Stomach (tissue), 9 donors: Measurements from ENCODE around the gene RIMOC1. TPM values are rescaled to one million over a fixed set of nuclear protein-coding genes. Genes with fewer than 3 reads are reported as not detected.
A peak's percentile ranks its signal among the peaks of the same experiment; 100 is the strongest.
"Not testable (repeated sequence)": the region's sequence is repeated elsewhere in the genome, so short reads cannot be mapped to it uniquely, and the experiment has no call there.

ENCODE experiments used
- DNase-seq, 2 donors: peaks; one replicate each; pipeline versions ENCODE4 v3.0.0 to v3.0.0-alpha.2; 2013 to 2019
- H3K27ac ChIP-seq, 5 donors: fragments of 200-600 bp in 4 of 5; sonication (generic) in 4 of 5; one replicate each; pipeline ENCODE4 v1.5.1; 2013 to 2019; ENCODE audit warnings: mild to moderate bottlenecking in 1 of 5, moderate library complexity in 1 of 5
- H3K27me3 ChIP-seq, 3 donors: fragments of 200-600 bp; sonication (generic); one replicate each; pipeline ENCODE4 v1.5.1; 2017 to 2019; ENCODE audit warnings: mixed run types in 1 of 3
- H3K36me3 ChIP-seq, 4 donors: fragments of 200-600 bp; sonication (generic); 1 replicate in 3 of 4; 2 replicates in 1 of 4; pipeline ENCODE4 v1.5.1; 2016 to 2019
- H3K4me1 ChIP-seq, 4 donors: fragments of 200-600 bp; sonication (generic); one replicate each; pipeline ENCODE4 v1.5.1; 2016 to 2019
- H3K4me3 ChIP-seq, 4 donors: fragments of 200-600 bp; sonication (generic) in 3 of 4; one replicate each; pipeline ENCODE4 v1.5.1; 2016 to 2019; ENCODE audit warnings: mild to moderate bottlenecking in 1 of 4
- H3K9me3 ChIP-seq, 4 donors: fragments of 200-600 bp; sonication (generic); one replicate each; pipeline ENCODE4 v1.5.1; 2016 to 2019
- EP300 ChIP-seq: sonication (generic); formaldehyde crosslinking; IDR thresholded peaks from one replicate; pipeline ENCODE4 v1.6.1; 2017; ENCODE audit warnings: antibody characterized with exemption
- POLR2A ChIP-seq, 4 donors: fragments of 450-650 bp; IDR thresholded peaks; one replicate each; pipeline ENCODE4 v1.6.1; 2016; ENCODE audit warnings: antibody characterized with exemption in 4 of 4, control low read depth in 2 of 4, mild to moderate bottlenecking in 1 of 4, moderate library complexity in 1 of 4
- POLR2AphosphoS5 ChIP-seq, 3 donors: sonication (generic); formaldehyde crosslinking; IDR thresholded peaks; one replicate each; pipeline ENCODE4 v1.6.1; 2016; ENCODE audit warnings: antibody characterized with exemption in 3 of 3
- WGBS, 5 donors: extraction: QIAGEN DNeasy Blood & Tissue Kit in 3 of 5; methylation state at CpG; one replicate each; pipeline versions ENCODE4 v1.1.5 to v1.1.7; 2013 to 2018; 5-methylcytosine and 5-hydroxymethylcytosine counted together
- intact Hi-C: fragments of 100-400 bp; cut with DNase I; formaldehyde crosslinking; loops from one replicate; pipeline ENCODE4 v1.15.1; 2023; ENCODE audit warnings: low total_unique reads
- polyA plus RNA-seq, 3 donors: library from polyadenylated mRNA; stranded (reverse); fragments of 200-250 nt; gene quantifications; one replicate each; pipeline ENCODE4 v1.2.3, GENCODE V29; 2013
- total RNA-seq, 5 donors: library from RNA; depleted of rRNA; stranded (reverse); fragments of >200 nt; gene quantifications; one replicate each; pipeline versions ENCODE4 v1.1.0 to v1.2.3, GENCODE V29; 2014 to 2016
- TF ChIP-seq, protein P1 (sequence below), 7 experiments: fragments of 450-650 bp in 4 of 7; fragments of 200-600 bp in 3 of 7; sonication (generic) in 3 of 7; IDR thresholded peaks; one replicate each; pipeline ENCODE4 v1.5.1; 2016 to 2019; ENCODE audit warnings: antibody characterized with exemption in 7 of 7, control low read depth in 2 of 7, mild to moderate bottlenecking in 1 of 7
- donor health status: healthy with polysubstance abuse.
- donor health status: Bipolar disorder and iron deficiency.
- donor health status: healthy.

The RIMOC1 gene
- total and polyA plus RNA-seq, 8 donors = 5.6 to 33.8 (median 8.4) TPM

DNA sequence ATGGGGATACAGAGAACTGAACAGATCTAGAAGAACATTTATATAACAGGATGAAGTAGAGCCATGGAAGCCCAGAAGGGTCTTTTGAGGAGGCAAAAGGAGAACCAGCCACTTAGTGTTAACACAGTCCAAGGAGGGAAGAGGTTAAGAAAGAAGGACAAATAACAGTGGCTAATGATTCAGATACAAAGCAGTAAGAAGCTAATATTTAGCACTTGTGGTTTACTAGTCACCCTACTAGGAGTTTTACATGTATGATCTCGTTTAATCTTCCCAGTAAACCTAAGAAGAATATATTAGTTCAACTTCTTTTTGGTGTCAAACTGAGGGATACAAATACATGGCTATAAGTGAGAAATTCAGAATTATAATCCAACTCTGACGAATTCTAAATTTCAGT is 28.6 kb downstream of the RIMOC1 start:
- no peak overlapping the region for H3K4me3 ChIP-seq
- TF ChIP-seq EP300 = no peak
- no peak for TF ChIP-seq POLR2AphosphoS5 (IDR thresholded peaks at IDR 0.05)
- TF ChIP-seq, protein P1, sequence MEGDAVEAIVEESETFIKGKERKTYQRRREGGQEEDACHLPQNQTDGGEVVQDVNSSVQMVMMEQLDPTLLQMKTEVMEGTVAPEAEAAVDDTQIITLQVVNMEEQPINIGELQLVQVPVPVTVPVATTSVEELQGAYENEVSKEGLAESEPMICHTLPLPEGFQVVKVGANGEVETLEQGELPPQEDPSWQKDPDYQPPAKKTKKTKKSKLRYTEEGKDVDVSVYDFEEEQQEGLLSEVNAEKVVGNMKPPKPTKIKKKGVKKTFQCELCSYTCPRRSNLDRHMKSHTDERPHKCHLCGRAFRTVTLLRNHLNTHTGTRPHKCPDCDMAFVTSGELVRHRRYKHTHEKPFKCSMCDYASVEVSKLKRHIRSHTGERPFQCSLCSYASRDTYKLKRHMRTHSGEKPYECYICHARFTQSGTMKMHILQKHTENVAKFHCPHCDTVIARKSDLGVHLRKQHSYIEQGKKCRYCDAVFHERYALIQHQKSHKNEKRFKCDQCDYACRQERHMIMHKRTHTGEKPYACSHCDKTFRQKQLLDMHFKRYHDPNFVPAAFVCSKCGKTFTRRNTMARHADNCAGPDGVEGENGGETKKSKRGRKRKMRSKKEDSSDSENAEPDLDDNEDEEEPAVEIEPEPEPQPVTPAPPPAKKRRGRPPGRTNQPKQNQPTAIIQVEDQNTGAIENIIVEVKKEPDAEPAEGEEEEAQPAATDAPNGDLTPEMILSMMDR (IDR thresholded peaks at IDR 0.05) = no peak
- TF ChIP-seq POLR2A (IDR thresholded peaks at IDR 0.05) = no peak
- no peaks in the 10 kb centered on the region for H3K9me3 ChIP-seq
- H3K4me1 ChIP-seq = no peaks in the 10 kb centered on the region
- DNase-seq = no peak
- intact Hi-C loops = loop anchor here (10.0 kb wide), 1 partner anchor 78 kb away; no protein-coding TSS in a partner anchor
- no peaks in the 10 kb centered on the region for H3K27me3 ChIP-seq
- 89 to 94% (median 93%) methylated on average over 2 of the region's 2 CpGs for WGBS, 5 donors
- H3K27ac ChIP-seq = no peak overlapping the region
- H3K36me3 ChIP-seq = peaks cover 0 to 58% (median 50%) of the 10 kb centered on the region in 4 donors

GRCh38 chr5:41935544-41935943 is 31.4 kb downstream of the RIMOC1 start:
- DNase-seq = no peak
- Histone ChIP-seq H3K4me3 (no peak overlapping the region), H3K9me3 (no peaks in the 10 kb centered on the region), H3K4me1 (no peaks in the 10 kb centered on the region), H3K36me3 (peaks cover 0 to 66% (median 57%) of the 10 kb centered on the region in 4 donors), H3K27me3 (no peaks in the 10 kb centered on the region), H3K27ac (no peak overlapping the region)
- TF ChIP-seq POLR2AphosphoS5 (IDR thresholded peaks at IDR 0.05) = no peak
- TF ChIP-seq, protein P1 (IDR thresholded peaks at IDR 0.05) = no peak
- intact Hi-C loops = loop anchor here (10.0 kb wide), 1 partner anchor 81 kb away; no protein-coding TSS in a partner anchor

DNA sequence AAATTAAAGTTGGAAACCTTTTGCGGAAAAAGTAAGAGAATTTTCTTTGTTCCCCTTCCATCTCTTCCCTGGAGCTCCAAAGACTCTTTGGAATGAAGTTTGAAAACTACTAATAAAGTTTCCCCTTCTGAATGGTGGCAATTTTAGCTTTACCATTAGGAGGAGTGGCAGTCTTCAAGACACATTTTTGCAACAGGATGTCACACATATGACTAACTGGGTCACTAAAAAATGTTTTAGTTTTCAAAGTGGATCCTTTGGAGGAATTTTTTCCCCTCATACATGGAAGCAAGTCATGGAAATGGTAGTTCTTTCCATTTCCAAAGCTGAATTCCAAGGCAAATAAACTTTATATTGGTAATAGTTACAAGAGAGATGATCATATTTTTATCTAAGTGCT is 36.5 kb downstream of the RIMOC1 start:
- WGBS, 5 donors = 94 to 100% (median 96%) methylated on average over 1 of the region's 1 CpG
- no peak for DNase-seq

DNA sequence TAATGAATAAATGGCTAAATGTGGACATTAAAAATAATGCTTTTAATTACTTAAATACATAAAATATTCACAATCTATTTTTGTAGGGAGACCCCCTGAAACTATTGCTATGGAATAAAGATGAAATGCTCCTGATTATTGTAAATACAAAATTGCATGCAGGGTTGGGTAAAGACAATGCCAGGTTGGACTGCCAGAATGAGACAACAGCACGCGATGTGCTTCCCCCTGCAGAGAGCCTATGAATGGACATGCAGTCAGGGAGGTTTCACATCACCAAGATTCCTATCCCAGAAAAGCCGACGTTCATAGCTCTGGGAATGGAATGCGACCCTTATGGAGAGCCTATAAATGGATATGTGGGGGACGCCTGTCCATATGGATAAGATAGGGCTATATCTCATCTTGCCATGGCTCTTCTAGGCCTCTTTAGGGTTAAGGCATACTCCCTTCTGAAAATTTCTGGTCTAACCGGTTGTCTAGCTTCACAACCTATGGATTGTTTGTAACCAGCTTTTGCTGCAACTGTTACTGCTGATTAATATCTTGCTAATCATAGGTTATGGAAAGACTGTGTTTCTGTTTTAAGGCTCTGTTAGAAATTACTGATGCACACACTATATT is 41.3 kb downstream of the RIMOC1 start:
- H3K27ac ChIP-seq, H3K4me3 ChIP-seq, H3K9me3 ChIP-seq, intact Hi-C loops, H3K27me3 ChIP-seq, DNase-seq, H3K4me1 ChIP-seq: not testable (repeated sequence)
- peaks cover 0 to 14% (median 11%) of the 10 kb centered on the region in 4 donors for H3K36me3 ChIP-seq
- 77 to 86% (median 84%) methylated on average over 7 of the region's 7 CpGs for WGBS, 5 donors

More for the DNA sequence above, 36.5 kb downstream of the RIMOC1 start:
- Histone ChIP-seq H3K4me3 (no peak overlapping the region), H3K27me3 (no peaks in the 10 kb centered on the region), H3K4me1 (no peaks in the 10 kb centered on the region), H3K27ac (no peak overlapping the region), H3K9me3 (no peaks in the 10 kb centered on the region), H3K36me3 (peaks cover 0 to 51% (median 35%) of the 10 kb centered on the region in 4 donors)
- TF ChIP-seq, protein P1 (IDR thresholded peaks at IDR 0.05) = no peak
- TF ChIP-seq POLR2AphosphoS5 (IDR thresholded peaks at IDR 0.05) = no peak
- no peak for TF ChIP-seq EP300
- TF ChIP-seq POLR2A (IDR thresholded peaks at IDR 0.05) = no peak
- intact Hi-C loops = no loop called here

DNA sequence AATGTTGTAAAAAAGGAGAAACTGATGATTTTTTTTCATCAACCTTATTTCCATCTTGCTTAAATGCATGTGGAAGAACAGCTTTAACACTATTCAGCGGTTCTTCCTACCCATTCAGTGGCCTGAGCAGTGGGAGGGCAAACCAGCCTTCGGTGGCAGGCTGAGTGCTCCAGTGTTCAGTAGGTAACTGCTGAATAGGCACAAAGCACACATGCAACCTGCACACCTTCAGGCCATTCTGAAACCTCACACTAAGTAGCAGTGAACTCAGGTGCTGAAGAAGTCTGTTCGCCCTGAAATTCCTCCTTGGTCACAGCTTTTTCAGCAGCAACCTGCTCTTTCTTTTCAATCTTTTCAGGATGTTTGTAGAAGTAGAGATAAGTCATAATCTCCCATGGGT is 47.1 kb downstream of the RIMOC1 start:
- Histone ChIP-seq H3K9me3 (no peaks in the 10 kb centered on the region), H3K27me3 (no peaks in the 10 kb centered on the region), H3K4me1 (peaks cover 0 to 3% (median 0%) of the 10 kb centered on the region in 4 donors), H3K4me3 (no peak overlapping the region), H3K27ac (no peak overlapping the region), H3K36me3 (no peaks in the 10 kb centered on the region)
- DNase-seq = peak in 1 of 2 donors; percentile 4
- TF ChIP-seq POLR2A (IDR thresholded peaks at IDR 0.05) (no peak), POLR2AphosphoS5 (IDR thresholded peaks at IDR 0.05) (no peak), EP300 (no peak)
- TF ChIP-seq, protein P1 (IDR thresholded peaks at IDR 0.05) = no peak
- intact Hi-C loops = no loop called here
- 43 to 72% (median 70%) methylated on average over 3 of the region's 3 CpGs for WGBS, 5 donors
